ENCODE data around the gene IL18R1.

GRCh38 chr2:102358496-102358895 lies 2.9 kb downstream of the IL18R1 start:
- TF ChIP-seq CTCF (optimal IDR thresholded peaks at IDR 0.05 in 1 of 3, IDR thresholded peaks at IDR 0.05 in 1 of 3, conservative IDR thresholded peaks at IDR 0.05 in 1 of 3; ENCODE audit: extremely low read depth in 1 of 3, insufficient read depth in 2 of 3, low read length in 3 of 3) (no peak), EZH2 (IDR thresholded peaks at IDR 0.05; ENCODE audit: low read length) (no peak)
